ENCODE measurements around the gene SMIM44.

Gene SMIM44

GRCh38 chr19:3467437-3468198 is 15.6 kb downstream of the SMIM44 start:
- DNase-seq (ENCODE audit: low spot score), result no peak
- no peak for TF ChIP-seq CTCF (IDR thresholded peaks at IDR 0.05)
- Histone ChIP-seq H3K27ac (peak overlapping the region; percentile 83 to 89), H3K4me3 (no peak overlapping the region)

GRCh38 chr19:3466635-3467034 is 16.6 kb downstream of the SMIM44 start:
- Histone ChIP-seq H3K4me3 (no peak overlapping the region), H3K27ac (peak overlapping the region; percentile 83 to 89)
- DNase-seq (ENCODE audit: low spot score), result peak; percentile 93
- no peak for TF ChIP-seq CTCF (IDR thresholded peaks at IDR 0.05)

- DNase-seq (ENCODE audit: low spot score), result no peak
These were observed 17.7 kb downstream of the SMIM44 start for GRCh38 chr19:3465552-3465951.

GRCh38 chr19:3464587-3465235 is 18.5 kb downstream of the SMIM44 start:
- H3K4me3 ChIP-seq, result no peak overlapping the region
- no peak for DNase-seq (ENCODE audit: low spot score)
- peak overlapping the region; percentile 57 to 86 for H3K27ac ChIP-seq
- TF ChIP-seq CTCF (IDR thresholded peaks at IDR 0.05), result no peak

More at GRCh38 chr19:3465552-3465951, 17.7 kb downstream of the SMIM44 start:
- no peak for TF ChIP-seq CTCF (IDR thresholded peaks at IDR 0.05)
- Histone ChIP-seq H3K27ac (peak overlapping the region; percentile 83 to 89), H3K4me3 (no peak overlapping the region)

GRCh38 chr19:3463714-3464586 is 19.3 kb downstream of the SMIM44 start:
- TF ChIP-seq CTCF (IDR thresholded peaks at IDR 0.05), result no peak
- no peak for DNase-seq (ENCODE audit: low spot score)
- Histone ChIP-seq H3K4me3 (no peak overlapping the region), H3K27ac (peak overlapping the region; percentile 57 to 86)

- Histone ChIP-seq H3K4me3 (no peak overlapping the region), H3K27ac (peak overlapping the region; percentile 57 to 86)
- TF ChIP-seq CTCF (IDR thresholded peaks at IDR 0.05), result no peak
- no peak for DNase-seq (ENCODE audit: low spot score)
These were observed 20.1 kb downstream of the SMIM44 start for GRCh38 chr19:3462991-3463713.

All from coronary artery (tissue), 2 donors.